ENCODE measurements around the gene TMEM205.
"Not testable (repeated sequence)": the region's sequence is repeated elsewhere in the genome, so short reads cannot be mapped to it uniquely, and the experiment has no call there.

The TMEM205 gene

DNA sequence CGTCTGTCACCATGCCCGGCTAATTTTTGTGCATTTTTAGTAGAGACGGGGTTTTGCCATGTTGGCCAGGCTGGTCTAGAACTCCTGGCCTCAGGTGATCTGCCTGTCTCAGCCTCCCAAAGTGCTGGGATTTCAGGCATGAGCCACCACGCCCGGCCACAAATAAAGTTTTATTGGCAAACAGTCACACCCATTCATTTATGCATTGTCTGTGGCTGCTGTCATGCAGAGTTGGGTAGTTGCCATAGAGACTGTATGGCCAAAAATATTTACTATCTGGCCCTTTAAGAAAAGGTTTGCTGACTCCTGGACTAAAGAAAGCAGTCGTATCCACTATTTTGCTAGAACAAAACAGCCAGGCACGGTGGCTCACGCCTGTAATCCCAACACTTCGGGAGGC is 12.2 kb downstream of the TMEM205 start:
- not testable (repeated sequence) for H4K8ac ChIP-seq (ENCODE audit: low read depth, low read length); H3K36me3 ChIP-seq (ENCODE audit: control insufficient read depth, insufficient read depth, low read length); H3K56ac ChIP-seq (ENCODE audit: low read length); H3K4me1 ChIP-seq (ENCODE audit: control insufficient read depth, low read depth, low read length); H3K4me2 ChIP-seq (ENCODE audit: low read length); H3K27ac ChIP-seq (ENCODE audit: low read depth, low read length); H2AK5ac ChIP-seq (ENCODE audit: low read length); H3K9ac ChIP-seq (ENCODE audit: low read length); H2BK5ac ChIP-seq (ENCODE audit: low read length); H3K27me3 ChIP-seq (ENCODE audit: insufficient read depth, low read length, poor library complexity); H4K5ac ChIP-seq (ENCODE audit: low read length); H3K18ac ChIP-seq (ENCODE audit: low read length); H2BK15ac ChIP-seq (replicated peaks; ENCODE audit: low read depth); H3K79me1 ChIP-seq (ENCODE audit: low read length); H3K4me3 ChIP-seq (ENCODE audit: low read length); H3K79me2 ChIP-seq (ENCODE audit: control insufficient read depth, insufficient read depth, low read length); H3K4ac ChIP-seq (ENCODE audit: low read depth, low read length); H2BK120ac ChIP-seq (ENCODE audit: low read depth, low read length); H3K23ac ChIP-seq (ENCODE audit: low read length)
- DNase-seq: peak; percentile 65
- no CpG with 5 or more reads among the region's 9 CpGs for WGBS (ENCODE audit: extremely low coverage, insufficient coverage, low lambda C conversion rate)

DNA sequence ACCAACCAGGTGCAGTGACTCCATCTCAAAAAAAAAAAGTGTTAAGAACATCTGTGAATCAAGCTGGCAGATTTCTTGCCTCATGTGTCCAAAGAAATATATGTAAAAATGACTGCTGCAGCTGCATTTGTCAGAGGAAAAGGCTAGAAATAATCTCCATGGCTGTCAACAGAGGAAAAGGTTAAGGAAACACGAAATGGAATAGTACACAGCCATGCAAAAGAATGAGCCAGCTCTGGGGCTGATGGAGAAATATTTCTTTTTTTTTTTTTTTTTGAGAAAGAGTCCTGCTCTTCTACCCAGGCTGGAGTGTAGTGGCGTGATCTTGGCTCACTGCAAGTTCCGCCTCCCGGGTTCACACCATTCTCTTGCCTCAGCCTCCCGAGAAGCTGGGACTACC is 13.2 kb downstream of the TMEM205 start:
- H3K27ac ChIP-seq (ENCODE audit: low read depth, low read length): no peak overlapping the region
- DNase-seq: no peak
- no peak overlapping the region for H4K8ac ChIP-seq (ENCODE audit: low read depth, low read length)
- no peaks in the 10 kb centered on the region for H3K79me1 ChIP-seq (ENCODE audit: low read length)
- no peaks in the 10 kb centered on the region for H3K36me3 ChIP-seq (ENCODE audit: control insufficient read depth, insufficient read depth, low read length)
- no peak overlapping the region for H3K4me2 ChIP-seq (ENCODE audit: low read length)
- no CpG with 5 or more reads among the region's 5 CpGs for WGBS (ENCODE audit: extremely low coverage, insufficient coverage, low lambda C conversion rate)
- H2BK120ac ChIP-seq (ENCODE audit: low read depth, low read length): no peak overlapping the region
- no peak overlapping the region for H3K18ac ChIP-seq (ENCODE audit: low read length)
- no peak overlapping the region for H4K5ac ChIP-seq (ENCODE audit: low read length)
- no peaks in the 10 kb centered on the region for H3K27me3 ChIP-seq (ENCODE audit: insufficient read depth, low read length, poor library complexity)
- no peak overlapping the region for H3K9ac ChIP-seq (ENCODE audit: low read length)
- H3K23ac ChIP-seq (ENCODE audit: low read length): no peak overlapping the region
- H3K4me1 ChIP-seq (ENCODE audit: control insufficient read depth, low read depth, low read length): no peaks in the 10 kb centered on the region
- no peak overlapping the region for H2BK15ac ChIP-seq (replicated peaks; ENCODE audit: low read depth)
- H2AK5ac ChIP-seq (ENCODE audit: low read length): no peak overlapping the region
- H3K4ac ChIP-seq (ENCODE audit: low read depth, low read length): no peak overlapping the region
- no peak overlapping the region for H3K56ac ChIP-seq (ENCODE audit: low read length)
- no peak overlapping the region for H2BK5ac ChIP-seq (ENCODE audit: low read length)
- H3K79me2 ChIP-seq (ENCODE audit: control insufficient read depth, insufficient read depth, low read length): no peaks in the 10 kb centered on the region
- no peak overlapping the region for H3K4me3 ChIP-seq (ENCODE audit: low read length)

DNA sequence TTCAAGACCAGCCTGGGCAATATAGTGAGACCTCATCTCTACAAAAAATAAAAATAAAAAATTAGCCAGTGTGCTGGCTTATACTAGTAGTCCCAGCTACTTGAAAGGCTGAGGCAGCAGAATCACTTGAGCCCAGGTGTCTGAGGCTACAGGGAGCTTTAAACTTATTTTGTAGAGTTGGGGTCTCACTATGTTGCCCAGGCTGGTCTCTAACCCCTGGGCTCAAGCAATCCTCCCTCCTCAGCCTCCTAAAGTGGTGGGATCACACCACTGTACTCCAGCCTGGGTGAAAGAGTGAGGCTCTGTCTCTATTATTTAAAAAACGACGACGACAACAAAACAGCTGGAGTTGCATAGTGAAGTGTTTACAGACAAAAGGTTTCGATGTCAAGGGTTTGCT is 14.6 kb downstream of the TMEM205 start:
- Histone ChIP-seq H3K4me3 (ENCODE audit: low read length) (no peak overlapping the region), H4K8ac (ENCODE audit: low read depth, low read length) (no peak overlapping the region), H3K18ac (ENCODE audit: low read length) (no peak overlapping the region), H3K79me2 (ENCODE audit: control insufficient read depth, insufficient read depth, low read length) (no peaks in the 10 kb centered on the region), H3K56ac (ENCODE audit: low read length) (no peak overlapping the region), H3K27me3 (ENCODE audit: insufficient read depth, low read length, poor library complexity) (no peaks in the 10 kb centered on the region), H2AK5ac (ENCODE audit: low read length) (no peak overlapping the region), H3K4me1 (ENCODE audit: control insufficient read depth, low read depth, low read length) (no peaks in the 10 kb centered on the region), H2BK5ac (ENCODE audit: low read length) (no peak overlapping the region), H3K4ac (ENCODE audit: low read depth, low read length) (no peak overlapping the region), H3K4me2 (ENCODE audit: low read length) (no peak overlapping the region), H2BK15ac (replicated peaks; ENCODE audit: low read depth) (no peak overlapping the region), H4K5ac (ENCODE audit: low read length) (no peak overlapping the region), H3K36me3 (ENCODE audit: control insufficient read depth, insufficient read depth, low read length) (no peaks in the 10 kb centered on the region), H3K23ac (ENCODE audit: low read length) (no peak overlapping the region), H3K79me1 (ENCODE audit: low read length) (no peaks in the 10 kb centered on the region), H2BK120ac (ENCODE audit: low read depth, low read length) (no peak overlapping the region), H3K9ac (ENCODE audit: low read length) (no peak overlapping the region), H3K27ac (ENCODE audit: low read depth, low read length) (no peak overlapping the region)
- no peak for DNase-seq
- no CpG with 5 or more reads among the region's 4 CpGs for WGBS (ENCODE audit: extremely low coverage, insufficient coverage, low lambda C conversion rate)

DNA sequence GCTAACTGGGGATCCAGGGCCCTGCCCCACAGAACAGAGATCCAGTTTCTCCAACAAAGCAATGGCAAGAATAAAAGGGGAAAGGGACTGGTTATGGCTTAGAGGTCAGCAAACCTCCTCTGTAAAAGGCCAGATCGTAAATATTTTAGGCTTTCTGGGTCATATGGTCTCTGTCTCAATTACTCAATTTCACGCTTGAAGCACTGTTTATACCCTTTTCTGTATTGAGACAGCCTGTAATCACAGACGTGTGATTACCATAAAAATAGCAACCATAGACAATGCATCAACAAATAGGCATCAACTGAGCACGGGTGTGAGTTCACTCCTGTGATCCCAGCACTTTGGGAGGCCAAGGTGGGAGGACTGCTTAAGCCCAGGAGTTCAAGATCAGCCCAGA is 15.9 kb downstream of the TMEM205 start:
- Histone ChIP-seq H2BK15ac (replicated peaks; ENCODE audit: low read depth) (no peak overlapping the region), H3K4me1 (ENCODE audit: control insufficient read depth, low read depth, low read length) (no peaks in the 10 kb centered on the region), H3K56ac (ENCODE audit: low read length) (no peak overlapping the region), H3K79me1 (ENCODE audit: low read length) (no peaks in the 10 kb centered on the region), H3K4ac (ENCODE audit: low read depth, low read length) (no peak overlapping the region), H3K18ac (ENCODE audit: low read length) (no peak overlapping the region), H3K4me3 (ENCODE audit: low read length) (no peak overlapping the region), H3K27me3 (ENCODE audit: insufficient read depth, low read length, poor library complexity) (no peaks in the 10 kb centered on the region), H3K9ac (ENCODE audit: low read length) (no peak overlapping the region), H3K36me3 (ENCODE audit: control insufficient read depth, insufficient read depth, low read length) (no peaks in the 10 kb centered on the region), H3K23ac (ENCODE audit: low read length) (no peak overlapping the region), H3K27ac (ENCODE audit: low read depth, low read length) (no peak overlapping the region), H4K5ac (ENCODE audit: low read length) (no peak overlapping the region), H2AK5ac (ENCODE audit: low read length) (no peak overlapping the region), H2BK120ac (ENCODE audit: low read depth, low read length) (no peak overlapping the region), H4K8ac (ENCODE audit: low read depth, low read length) (no peak overlapping the region), H2BK5ac (ENCODE audit: low read length) (no peak overlapping the region), H3K79me2 (ENCODE audit: control insufficient read depth, insufficient read depth, low read length) (no peaks in the 10 kb centered on the region), H3K4me2 (ENCODE audit: low read length) (no peak overlapping the region)
- no CpG with 5 or more reads among the region's 4 CpGs for WGBS (ENCODE audit: extremely low coverage, insufficient coverage, low lambda C conversion rate)
- no peak for DNase-seq

DNA sequence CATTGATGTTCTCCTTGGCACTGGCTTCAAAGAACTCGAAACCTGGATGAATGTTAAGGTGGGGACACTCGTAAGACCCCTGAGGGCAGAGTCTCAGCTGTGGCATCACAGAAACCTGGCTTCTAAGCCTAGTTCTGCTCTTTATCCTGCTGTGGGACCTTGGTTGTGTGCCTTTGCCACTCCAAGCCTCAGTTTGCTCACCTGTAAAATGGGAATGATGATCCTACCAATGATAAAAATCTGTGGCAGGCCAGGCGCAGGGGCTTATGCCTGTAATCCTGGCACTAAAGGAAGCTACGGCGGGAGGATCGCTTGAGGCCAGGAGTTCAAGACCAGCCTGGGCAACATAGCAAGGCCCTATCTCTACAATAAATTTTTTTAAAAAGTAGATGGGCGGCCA is 20.5 kb downstream of the TMEM205 start:
- Histone ChIP-seq H3K27ac (ENCODE audit: low read depth, low read length) (no peak overlapping the region), H3K56ac (ENCODE audit: low read length) (no peak overlapping the region), H3K79me2 (ENCODE audit: control insufficient read depth, insufficient read depth, low read length) (no peaks in the 10 kb centered on the region), H3K9ac (ENCODE audit: low read length) (no peak overlapping the region), H2BK15ac (replicated peaks; ENCODE audit: low read depth) (no peak overlapping the region), H3K4ac (ENCODE audit: low read depth, low read length) (no peak overlapping the region), H2AK5ac (ENCODE audit: low read length) (no peak overlapping the region), H3K36me3 (ENCODE audit: control insufficient read depth, insufficient read depth, low read length) (no peaks in the 10 kb centered on the region), H3K4me2 (ENCODE audit: low read length) (no peak overlapping the region), H4K8ac (ENCODE audit: low read depth, low read length) (no peak overlapping the region), H3K23ac (ENCODE audit: low read length) (no peak overlapping the region), H3K4me1 (ENCODE audit: control insufficient read depth, low read depth, low read length) (no peaks in the 10 kb centered on the region), H3K18ac (ENCODE audit: low read length) (no peak overlapping the region), H3K79me1 (ENCODE audit: low read length) (no peaks in the 10 kb centered on the region), H2BK120ac (ENCODE audit: low read depth, low read length) (no peak overlapping the region), H3K4me3 (ENCODE audit: low read length) (no peak overlapping the region), H4K5ac (ENCODE audit: low read length) (no peak overlapping the region), H2BK5ac (ENCODE audit: low read length) (no peak overlapping the region), H3K27me3 (ENCODE audit: insufficient read depth, low read length, poor library complexity) (no peaks in the 10 kb centered on the region)
- WGBS (ENCODE audit: extremely low coverage, insufficient coverage, low lambda C conversion rate): no CpG with 5 or more reads among the region's 7 CpGs
- DNase-seq: no peak

DNA sequence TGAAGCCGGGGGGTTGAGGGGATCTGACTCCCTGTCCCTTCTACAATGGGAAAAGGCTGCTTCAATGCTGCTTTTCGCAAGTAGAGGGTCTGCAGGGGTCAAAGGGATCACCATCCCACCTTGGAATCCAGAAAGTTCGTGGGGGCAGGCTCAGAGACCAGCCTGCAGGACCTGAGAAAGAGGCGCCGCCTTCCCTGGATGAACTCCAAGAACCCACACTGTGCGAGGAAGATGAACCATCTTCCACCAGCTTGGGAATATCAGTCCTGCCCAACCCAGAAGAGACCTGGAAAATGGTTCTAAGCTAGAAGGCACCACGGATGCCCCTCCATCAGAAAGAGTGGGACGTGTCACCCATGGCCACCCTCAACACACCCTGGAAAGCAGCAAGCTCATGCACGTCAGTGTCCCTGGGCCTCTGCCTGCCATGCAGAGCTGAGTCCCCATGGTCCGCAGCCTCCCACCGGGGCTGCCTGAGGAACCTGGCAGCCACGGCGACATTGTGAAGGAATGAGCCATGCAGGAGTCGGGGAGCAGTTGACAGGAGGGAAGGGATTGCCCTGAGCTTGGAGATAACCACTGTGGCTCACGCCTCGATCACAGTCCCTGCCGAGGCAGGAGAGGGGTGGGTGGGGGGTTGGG is 21.2 kb downstream of the TMEM205 start:
- Histone ChIP-seq H4K8ac (ENCODE audit: low read depth, low read length) (no peak overlapping the region), H2BK15ac (replicated peaks; ENCODE audit: low read depth) (no peak overlapping the region), H3K23ac (ENCODE audit: low read length) (no peak overlapping the region), H3K9ac (ENCODE audit: low read length) (no peak overlapping the region), H3K4me3 (ENCODE audit: low read length) (no peak overlapping the region), H3K27ac (ENCODE audit: low read depth, low read length) (no peak overlapping the region), H3K4ac (ENCODE audit: low read depth, low read length) (no peak overlapping the region), H2BK120ac (ENCODE audit: low read depth, low read length) (no peak overlapping the region), H3K56ac (ENCODE audit: low read length) (no peak overlapping the region), H3K27me3 (ENCODE audit: insufficient read depth, low read length, poor library complexity) (no peaks in the 10 kb centered on the region), H3K4me2 (ENCODE audit: low read length) (no peak overlapping the region), H3K36me3 (ENCODE audit: control insufficient read depth, insufficient read depth, low read length) (no peaks in the 10 kb centered on the region), H4K5ac (ENCODE audit: low read length) (no peak overlapping the region), H2AK5ac (ENCODE audit: low read length) (no peak overlapping the region), H3K79me1 (ENCODE audit: low read length) (no peaks in the 10 kb centered on the region), H3K79me2 (ENCODE audit: control insufficient read depth, insufficient read depth, low read length) (no peaks in the 10 kb centered on the region), H3K18ac (ENCODE audit: low read length) (no peak overlapping the region), H3K4me1 (ENCODE audit: control insufficient read depth, low read depth, low read length) (no peaks in the 10 kb centered on the region), H2BK5ac (ENCODE audit: low read length) (no peak overlapping the region)
- no peak for DNase-seq
- WGBS (ENCODE audit: extremely low coverage, insufficient coverage, low lambda C conversion rate): no CpG with 5 or more reads among the region's 17 CpGs
